Measurements from ENCODE around the gene ARHGAP4.

ARHGAP4 gene

DNA sequence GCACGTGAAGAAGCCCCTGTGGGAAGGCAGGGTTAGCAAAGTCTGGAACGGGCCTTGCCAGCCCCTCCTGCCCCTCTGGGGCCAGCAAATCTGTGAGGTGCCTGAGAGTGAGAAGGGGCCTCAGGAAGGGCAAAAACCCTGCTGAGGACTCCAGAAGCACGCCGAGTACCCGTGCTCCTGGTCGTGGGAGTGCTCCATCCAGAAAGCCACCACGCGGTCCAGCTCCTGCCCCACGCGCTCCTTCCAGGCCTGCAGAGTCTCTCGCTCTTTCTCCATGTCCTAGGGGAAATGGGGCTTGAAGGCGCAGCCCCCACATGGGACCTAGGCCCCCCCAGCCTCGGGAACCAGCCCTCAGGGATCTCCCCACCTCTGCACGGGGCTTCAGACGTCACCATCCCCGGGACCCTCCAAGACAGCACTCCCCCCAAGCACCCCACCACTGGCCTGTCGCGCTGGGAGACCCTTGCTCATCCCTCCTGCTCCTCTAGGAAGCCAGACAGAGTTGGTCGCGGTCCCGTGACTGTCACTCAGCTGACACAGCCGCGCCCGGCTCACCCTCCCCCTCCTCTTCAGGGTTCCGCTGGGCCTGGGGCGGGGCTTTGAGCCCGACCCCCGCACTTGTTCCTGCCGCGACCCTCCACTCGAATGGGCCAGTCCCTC is 18.2 kb upstream of the ARHGAP4 start, which contains the start of gene RENBP:
TSS of gene RENBP (minus strand) at position 504 of the 660 bp plus-strand sequence. CDS start at position 471, 33 bp downstream.
- no peak for DNase-seq

DNA sequence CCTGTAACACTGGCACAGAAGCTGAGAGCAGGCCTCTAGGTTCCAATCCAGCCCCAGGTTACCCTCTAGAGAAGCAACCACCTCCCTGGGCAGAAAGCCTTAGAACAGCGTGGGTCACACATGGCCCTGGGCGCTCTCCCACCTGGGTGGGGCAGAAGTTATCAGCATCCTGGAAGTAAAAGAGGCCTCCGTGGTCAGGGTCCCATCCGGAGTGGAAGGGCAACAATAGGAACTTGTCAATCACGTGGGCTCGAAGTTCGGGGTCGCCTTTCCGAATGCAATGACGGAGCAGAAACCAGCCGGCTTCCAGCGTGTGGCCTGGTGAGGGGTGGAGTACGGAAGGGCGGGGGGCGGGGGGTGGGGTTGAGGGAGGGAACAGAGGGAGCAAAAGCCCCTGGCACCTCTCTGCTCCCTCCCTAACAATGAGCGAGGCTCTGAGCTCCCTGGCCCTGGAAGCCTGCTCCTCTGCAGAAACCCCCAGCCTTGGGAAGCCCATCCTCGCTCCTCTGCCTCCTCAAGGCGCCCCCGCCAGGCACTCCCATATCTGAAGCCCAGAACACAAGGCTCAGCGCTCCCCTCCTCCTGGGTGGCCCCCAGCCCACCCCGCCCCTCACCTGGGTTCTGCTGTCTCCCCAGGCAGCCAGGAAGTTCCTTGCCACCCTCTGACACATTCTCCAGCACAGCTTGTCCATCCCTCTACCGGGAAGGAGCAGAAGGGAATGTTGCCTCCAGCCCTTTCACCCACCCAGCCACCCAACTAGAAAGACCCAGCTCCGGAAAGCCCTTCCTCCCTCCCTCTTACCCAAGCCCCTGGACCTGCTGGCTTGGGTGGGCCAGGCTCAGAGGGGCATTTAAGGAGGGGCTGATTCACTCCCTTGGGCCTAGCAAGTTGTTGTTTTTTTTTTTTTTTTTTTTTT is 15.5 kb upstream of the ARHGAP4 start:
- DNase-seq = no peak

DNA sequence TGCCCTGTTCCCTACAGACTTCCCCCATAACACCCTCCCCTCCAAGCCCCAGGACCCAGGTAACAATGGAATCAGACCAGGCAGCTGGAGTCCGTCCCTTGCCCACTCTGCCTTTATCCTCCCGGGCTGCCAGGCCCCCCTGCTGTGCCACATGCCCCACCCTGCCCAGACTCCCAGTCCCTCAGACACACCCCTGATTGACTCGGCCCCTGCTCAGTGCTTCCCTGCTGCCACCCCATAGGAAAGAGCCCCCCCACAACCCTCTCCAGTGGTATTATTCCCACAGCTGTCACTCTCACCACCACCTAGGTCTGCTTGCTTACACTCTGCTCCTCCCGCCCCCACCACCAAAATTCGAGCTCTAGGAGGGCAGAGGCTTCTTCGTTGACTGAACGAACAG is 13.5 kb upstream of the ARHGAP4 start:
- no peak for DNase-seq

GRCh38 chrX:153938226-153938786 is 12.2 kb upstream of the ARHGAP4 start:
- DNase-seq = no peak

DNA sequence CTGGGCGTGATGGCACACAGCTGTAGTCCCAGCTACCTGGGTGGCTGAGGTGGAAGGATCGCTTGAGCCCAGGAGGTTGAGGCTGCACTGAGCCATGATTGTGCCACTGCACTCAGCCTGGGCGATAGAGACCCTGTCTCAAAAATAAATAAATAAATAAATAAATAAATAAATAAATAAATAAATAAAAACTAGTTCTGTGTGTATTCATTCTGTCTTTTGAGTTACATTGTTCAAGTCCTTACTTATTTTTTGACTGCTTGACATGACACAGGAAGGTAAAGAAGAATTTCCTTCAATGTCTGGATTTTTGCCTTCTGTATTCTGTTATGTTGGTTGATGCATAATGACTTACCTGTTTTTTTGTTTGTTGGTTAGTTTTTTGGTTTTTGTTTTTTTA is 11.0 kb upstream of the ARHGAP4 start:
- no peak for DNase-seq

DNA sequence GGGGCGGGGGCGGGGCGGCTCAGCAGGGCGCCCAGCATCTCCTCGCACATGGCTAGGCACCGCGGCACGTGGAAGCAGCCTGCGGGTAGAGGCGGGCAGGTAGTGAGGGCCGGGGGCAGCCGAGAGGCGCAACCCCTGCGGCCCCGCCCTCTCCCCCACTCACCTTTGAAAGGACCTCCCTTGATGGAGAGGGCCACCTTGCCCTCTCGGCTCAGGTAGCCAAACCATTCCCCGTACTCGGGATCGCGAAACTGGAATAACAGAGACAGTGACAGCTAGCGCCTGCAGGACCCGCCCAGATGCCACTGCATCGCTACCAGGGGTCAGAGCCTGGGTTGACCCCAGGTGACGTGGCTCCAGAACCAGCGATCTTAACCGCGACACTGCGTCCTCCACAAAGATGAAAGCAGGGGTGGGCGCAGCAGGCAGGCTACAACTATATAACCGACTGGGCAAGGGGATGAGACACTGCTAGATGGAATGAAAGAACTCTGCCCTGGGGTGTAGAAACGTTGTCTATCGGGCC is 9.3 kb upstream of the ARHGAP4 start:
- no peak for DNase-seq

- peak; percentile 85 for DNase-seq
Observed at GRCh38 chrX:153934762-153935325, 8.8 kb upstream of the ARHGAP4 start, which contains the start of gene NAA10. NAA10 (minus strand) TSS chrX:153935037; CDS start chrX:153934904, 133 bp downstream.

DNA sequence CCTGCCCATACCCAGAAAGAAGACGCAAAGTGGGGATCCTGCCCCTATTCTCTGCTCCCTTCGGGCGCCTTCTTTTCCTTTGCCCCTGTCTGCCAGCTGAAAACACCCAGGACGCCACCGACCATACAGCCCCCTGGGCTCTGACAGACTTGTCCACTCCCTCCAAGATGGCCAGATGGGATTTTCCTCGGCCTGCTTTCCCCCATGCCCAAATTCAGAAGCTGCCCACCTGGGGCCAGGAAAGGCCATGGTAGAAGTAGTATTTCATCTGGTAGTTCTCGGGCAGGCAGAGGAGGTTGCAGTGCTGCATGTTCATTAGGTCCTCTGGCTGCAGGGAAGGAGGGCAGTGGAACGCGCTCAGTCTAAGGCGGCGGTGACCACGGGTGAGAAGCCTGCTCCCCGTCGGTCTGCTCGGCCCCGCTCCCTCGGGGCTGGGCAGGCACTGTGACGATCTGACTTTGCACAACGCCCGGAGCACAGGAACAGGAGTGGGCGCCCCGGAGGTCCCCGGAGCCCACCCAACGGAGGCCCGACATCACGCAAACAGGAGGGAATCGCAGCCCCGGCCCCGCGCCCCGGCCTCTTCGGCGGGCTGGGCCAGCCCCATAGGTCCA is 8.2 kb upstream of the ARHGAP4 start:
- DNase-seq = no peak

DNA sequence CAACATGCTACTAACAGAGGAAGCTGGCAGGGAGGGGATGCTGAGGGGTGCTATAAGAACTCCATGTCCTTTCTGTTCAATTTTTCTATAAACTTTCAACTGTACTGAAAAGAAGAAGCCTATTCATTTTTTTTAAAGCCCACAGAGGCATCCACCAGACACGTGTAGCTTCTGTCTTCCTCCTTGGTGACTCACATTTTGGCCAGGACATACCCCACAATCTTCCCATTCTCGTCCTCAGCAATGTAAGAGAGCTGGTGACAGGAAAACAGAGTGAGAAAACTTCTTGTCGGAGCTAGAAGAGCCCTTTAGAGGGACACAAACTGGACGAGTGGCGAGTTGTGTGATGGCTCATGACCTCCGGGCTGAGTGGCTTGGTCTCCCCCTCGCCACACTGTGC is 7.7 kb upstream of the ARHGAP4 start:
- no peak for DNase-seq

DNA sequence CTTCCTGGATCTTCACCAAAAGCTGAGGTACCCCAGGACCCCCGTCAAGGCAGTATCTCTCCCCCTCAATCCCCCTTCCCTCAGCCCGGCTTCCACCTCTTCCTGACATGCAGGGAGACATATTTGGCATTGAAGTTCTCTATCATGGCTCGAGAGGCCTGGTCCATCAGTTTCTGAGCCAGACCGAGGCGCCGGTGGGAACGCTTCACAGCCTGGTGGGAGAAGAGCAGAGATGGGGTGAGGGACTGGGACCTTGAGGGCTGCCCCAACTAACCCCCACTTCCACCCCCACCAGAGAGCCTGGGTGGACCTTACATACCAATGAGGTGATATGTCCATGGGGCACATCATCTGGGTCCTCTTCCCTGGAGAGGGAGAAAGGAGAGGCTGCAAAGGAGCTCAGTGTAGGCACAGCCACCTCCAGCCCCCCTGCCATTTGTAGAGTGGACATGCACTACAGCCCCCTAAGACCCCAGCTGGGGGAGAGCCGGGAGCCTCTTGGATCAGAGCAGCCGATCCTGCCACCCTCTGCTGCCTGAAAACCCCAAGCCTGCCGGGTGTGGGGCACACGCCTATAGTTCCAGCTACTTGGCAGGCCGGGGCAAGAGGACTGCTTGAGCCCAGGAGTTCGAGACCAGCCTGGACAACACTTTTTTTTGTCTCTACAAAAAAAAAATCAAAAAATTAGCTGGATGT is 6.3 kb upstream of the ARHGAP4 start:
- DNase-seq = no peak

DNA sequence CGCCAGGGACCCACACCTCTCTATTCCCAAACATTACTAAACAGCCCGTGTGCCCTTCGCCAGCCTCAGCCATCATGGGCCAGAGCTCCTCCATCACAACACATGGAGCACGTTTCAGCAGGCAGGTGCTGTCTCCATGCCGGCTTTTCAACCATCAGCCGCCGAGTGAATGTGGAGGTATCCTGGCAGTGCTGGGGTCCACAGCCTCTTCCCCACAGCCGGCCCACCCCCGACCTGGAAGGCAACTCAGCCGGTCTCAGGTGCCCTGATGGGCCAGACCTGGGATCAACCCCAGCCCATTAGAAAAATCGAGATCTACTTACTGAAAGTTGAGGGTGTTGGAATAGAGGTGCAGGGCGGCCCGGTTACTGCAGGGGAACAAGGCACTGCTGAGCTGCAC is 5.7 kb upstream of the ARHGAP4 start:
- DNase-seq = no peak

- no peak for DNase-seq
Observed at GRCh38 chrX:153931151-153931550, 5.1 kb upstream of the ARHGAP4 start.

DNA sequence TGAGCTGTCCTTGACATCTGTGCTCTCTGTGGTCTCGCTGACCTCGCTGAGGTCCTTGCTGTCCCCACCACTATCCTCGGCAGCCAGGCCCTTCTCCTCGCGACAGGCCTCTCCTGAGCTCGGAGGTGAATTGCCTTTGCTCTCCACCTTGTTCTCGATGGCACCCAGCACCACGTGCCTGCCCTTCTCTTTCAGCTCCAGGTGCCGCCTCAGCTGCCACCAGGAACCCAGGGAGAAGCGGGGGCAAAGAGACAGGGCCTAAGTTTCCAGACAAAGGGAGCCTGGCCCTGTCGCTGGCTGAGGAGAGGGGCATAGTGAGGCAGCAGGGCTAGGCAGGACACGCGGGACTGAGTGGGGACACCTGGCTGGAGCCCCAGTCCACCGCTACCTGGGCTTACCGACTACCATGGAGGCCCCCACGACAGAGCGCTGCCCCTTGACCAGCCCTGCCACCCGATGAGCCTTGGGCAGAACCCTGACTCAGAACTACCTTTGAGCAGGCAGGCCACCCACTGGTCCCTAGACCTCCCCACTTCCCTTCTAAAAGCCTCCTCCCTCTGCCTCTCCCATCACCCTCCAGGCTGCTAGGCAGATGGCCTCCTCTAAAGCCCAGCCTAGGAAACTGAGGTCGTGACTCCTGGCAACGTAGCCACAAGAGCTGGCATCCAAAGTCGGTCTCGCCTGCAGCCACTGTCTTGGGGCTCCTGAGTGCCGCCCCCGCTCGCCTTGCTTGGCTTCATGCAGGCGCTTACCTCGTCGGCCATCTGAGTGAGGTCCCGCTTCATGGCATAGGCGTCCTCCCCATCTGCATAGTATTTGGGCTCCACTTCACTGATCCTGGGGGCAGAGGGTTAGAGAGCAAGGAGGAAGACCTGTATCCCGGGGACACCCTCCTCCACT is 4.2 kb upstream of the ARHGAP4 start:
- DNase-seq = no peak

DNA sequence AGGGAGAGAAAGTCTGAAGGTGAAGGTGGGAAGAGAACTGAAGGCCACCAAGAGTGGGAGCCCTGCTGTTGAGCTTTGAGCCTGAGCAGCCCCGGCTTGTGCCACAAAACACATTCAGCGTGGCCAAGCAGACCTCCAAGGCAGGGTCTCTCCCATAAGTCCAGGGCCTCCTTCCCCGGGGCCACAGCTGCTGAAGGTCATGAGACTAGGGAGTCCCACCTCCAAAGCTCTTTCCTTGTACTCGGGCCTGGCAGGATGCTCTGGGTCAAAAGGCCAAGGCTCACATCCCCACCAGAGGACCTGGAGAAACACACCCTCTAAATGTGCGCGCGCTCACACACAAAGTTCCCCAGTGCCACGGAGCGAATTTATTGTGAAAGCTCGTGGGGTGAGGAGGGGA is 3.5 kb upstream of the ARHGAP4 start:
- no peak for DNase-seq

DNA sequence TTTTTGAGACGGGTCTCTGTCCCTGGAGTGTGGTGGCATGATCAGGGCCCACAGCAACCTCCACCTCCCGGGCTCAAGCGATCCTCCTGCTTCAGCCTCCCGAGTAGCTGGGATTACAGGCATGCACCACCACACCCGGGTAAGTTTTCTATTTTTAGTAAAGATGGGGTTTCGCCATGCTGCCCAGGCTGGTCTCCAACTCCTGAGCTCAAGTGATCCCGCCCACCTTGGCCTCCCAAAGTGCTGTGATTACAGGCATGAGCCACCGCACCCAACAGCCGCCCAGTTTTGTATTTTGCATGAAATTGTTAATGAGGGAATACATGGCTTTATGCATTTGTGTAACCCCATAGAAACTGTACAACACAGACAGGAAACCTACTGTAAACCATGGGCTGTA is 2.8 kb upstream of the ARHGAP4 start:
- DNase-seq = no peak

DNA sequence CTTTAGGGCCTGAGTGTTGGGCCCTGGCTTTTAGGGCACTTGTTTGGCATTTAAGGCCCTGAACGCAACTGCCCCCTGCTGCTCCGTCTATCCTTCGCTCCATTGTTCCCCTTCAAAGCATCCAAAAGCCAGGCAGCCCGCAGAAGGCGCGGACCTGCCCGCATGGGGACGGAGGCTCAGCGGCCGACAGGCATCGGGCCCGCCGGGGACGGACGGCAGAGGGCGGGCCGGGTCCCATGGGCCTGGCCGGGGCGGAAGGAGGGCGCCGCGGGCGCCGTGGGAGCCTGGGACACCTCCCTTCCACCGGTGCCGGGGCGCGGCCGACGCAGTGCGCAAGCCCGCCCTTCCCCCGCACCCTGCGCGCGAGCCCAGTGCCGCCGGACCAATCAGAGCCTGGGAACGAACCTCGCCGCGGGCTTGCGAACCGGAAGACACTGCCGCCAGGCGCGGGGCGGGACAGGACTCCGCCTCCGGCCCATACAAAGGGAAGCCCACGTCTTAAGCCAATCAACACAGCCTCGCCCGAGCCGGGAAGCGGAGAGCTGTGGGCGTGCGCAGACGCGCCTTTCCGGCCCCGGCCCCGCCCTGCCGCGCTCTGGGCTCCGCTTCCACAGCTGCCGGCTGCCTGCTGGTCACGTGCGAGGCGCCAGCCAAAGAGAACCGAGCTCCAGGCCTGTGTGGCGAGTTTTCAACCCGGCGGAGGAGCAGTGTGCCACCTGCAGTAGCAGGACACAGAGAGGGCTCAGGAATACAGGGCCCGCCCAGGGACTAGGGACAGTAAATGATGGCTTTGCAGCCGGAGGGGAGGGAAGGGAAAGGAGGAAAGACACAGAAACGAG is 2.1 kb upstream of the ARHGAP4 start:
- peak; percentile 98 for DNase-seq

GRCh38 chrX:153927672-153927921 is 1.5 kb upstream of the ARHGAP4 start:
- no peak for DNase-seq

DNA sequence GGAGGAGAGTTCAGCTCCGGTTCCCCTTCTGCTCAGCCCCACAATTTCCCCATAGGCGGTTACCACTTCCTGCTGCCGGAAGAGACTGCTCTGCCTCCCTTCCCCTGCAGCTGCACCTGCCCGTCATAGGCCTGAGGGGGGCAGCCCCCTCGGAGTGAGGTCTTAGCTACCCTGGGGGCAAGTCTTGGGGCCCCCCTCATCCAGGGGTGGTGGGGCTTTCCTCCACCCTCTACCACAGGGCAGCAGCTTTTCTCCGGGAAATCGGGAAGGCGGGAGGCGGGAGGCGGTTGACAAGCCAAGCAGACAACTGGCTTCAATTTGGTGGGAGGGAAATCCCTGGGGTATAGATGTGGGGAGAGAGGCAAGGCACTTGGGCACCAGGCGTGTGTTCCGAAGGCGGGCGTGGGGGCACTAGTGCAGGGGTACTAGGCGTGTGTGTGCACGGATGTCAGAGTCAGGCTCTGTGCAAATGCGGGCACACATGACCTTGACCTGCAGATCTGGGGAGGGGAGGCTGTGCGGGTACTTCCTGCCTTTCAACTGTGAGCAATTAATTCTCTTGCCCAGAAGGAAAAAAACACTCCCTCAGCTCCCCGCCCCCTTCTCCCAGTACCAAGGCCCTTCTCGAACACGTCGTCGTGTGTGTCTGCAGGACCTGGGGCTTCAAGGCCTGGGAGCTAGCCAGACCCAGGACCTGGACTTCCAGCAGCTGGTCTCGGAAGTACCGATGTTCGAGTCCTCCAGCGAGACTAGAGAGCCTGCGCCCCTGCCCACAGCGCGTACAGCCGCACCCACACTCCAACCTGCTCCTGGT is 1.0 kb upstream of the ARHGAP4 start:
- peak; percentile 86 for DNase-seq

DNA sequence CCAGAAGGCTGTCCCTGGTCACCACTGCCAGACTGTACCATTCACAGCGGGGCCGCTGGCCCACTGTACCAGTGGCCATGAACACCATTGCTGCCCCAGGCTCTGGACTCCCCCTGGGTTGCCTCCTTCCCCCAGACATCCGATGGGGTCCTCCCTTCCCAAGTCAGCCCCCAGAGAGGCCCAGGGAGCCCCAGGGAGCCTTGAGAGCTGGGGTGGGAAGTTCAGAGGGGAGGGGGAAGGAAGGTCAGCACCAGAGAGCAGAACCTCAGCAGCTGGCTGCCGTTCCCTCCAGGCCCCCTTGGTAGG is 441 bp upstream of the ARHGAP4 start:
- no peak for DNase-seq

GRCh38 chrX:153925387-153925738 is 701 bp downstream of the ARHGAP4 start:
- no peak for DNase-seq

Measured in femur (tissue), 1 donor.